OCI-M1 (cell line): Measurements from ENCODE around the gene RELN.

Experiments
- DNase-seq: peaks from one replicate; lab custom pipeline; 2025; lab: John Stamatoyannopoulos, UW

RELN gene

GRCh38 chr7:103680161-103681144 is 309.0 kb downstream of the RELN start:
- DNase-seq: no peak

DNA sequence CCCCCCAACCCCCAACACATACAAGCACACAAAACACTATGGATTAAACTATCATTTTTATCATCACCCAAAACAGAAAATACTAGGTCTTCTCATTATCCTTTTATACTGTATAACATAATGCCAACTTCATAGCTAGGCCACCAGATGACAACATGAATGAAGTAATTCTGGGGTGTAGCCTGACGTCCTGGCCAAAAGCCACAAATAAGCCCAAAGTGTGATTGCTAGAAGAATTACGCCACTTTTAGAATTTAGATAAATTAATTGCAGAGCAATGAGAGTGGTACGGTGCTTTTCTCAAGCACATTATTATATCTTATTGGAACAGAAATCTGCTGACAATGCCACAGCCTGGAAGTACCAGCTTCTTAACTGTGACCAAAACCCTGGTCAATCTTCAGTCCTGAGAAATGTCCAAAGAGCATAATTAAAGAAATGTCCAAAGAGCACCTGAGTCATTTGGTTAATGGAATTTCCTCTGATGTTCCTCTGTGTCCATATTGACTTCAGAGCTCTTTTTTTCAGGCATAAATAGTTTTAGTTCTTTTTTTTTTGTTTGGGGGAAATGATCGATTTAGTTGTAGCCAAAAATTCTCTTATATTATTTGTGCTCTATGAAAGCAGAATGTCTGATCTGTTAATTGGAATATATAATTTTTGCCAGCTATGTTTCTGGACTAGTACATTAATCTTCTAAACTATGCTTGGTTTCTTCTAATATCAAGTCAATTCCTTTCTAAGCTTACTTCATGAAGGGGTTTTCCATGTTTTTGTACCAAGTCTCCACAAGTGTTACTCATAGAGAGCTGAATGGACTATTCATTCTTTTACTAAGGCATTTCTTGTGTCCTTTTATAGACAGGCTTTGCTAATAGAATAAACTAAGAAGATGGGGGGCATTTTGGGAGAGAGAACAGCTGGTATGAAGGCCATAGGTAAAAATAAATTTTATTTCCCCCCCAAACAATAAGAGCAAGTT is 310.0 kb downstream of the RELN start:
- DNase-seq: no peak

DNA sequence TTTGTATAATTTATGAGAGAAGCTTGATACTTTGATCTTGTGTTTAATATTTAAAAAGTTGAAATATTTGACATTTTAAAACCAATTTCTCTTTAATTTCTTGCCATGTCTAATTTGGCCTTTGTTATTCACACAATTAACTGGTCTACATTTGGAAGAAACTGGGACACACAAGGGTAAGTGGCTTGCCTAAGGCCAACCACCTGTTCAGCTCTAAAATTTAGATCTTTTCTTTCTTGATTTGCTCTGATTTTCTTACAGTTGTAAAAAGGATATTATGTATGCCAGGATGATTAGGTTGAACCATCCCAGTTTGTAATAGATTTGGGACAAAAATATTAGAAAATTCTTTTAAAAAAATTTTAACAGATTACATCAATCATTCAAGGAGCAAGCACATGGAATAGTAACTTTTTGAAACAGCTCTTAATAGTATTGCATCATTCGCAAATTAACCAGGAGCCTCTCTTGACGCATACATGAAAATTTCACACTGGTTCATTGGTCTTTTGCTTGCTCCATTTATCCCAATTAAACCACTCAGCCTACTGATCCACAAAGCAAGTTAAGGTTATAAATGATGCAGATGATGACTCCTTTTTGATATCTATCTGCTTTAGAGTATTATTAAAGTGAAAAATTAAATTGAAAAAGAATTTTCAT is 321.0 kb downstream of the RELN start:
- DNase-seq: no peak

DNA sequence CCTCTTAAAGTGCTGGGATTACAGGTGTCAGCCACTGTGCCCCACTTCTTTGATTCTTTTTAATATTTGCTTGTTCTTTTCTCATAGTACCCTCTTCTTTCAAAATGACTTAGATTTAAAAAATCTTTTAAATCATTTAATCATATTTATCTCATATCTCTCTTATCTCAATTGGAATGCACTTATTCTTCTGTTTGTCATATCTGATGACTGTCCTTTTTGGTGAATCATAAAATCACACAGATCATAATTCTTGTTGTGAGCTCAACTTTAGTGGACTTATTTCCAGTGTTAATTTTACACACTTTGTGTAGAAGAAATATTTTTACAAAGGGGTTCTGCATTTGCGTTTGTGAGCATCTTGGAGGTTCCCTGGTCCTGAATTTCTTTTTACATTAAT is 323.1 kb downstream of the RELN start:
- DNase-seq: no peak

DNA sequence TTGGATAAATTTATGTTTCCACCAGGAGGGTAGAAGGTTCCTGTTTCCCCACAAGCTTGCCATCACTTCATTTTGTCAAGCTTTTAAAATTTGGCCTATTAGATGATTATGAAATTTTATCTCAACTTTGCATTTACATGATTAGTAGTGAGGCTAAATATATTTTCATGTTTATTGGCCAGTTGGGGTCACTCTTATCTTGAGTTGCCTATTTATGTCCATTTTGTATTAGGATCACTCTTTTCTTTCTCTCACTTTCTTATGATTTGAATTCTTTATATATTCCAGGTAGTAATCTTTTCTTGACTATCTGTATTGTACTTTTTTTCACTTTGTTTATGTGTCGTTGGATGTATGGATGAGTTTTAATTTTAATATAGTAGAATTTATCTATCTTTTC is 324.9 kb downstream of the RELN start:
- peak; percentile 2 for DNase-seq

DNA sequence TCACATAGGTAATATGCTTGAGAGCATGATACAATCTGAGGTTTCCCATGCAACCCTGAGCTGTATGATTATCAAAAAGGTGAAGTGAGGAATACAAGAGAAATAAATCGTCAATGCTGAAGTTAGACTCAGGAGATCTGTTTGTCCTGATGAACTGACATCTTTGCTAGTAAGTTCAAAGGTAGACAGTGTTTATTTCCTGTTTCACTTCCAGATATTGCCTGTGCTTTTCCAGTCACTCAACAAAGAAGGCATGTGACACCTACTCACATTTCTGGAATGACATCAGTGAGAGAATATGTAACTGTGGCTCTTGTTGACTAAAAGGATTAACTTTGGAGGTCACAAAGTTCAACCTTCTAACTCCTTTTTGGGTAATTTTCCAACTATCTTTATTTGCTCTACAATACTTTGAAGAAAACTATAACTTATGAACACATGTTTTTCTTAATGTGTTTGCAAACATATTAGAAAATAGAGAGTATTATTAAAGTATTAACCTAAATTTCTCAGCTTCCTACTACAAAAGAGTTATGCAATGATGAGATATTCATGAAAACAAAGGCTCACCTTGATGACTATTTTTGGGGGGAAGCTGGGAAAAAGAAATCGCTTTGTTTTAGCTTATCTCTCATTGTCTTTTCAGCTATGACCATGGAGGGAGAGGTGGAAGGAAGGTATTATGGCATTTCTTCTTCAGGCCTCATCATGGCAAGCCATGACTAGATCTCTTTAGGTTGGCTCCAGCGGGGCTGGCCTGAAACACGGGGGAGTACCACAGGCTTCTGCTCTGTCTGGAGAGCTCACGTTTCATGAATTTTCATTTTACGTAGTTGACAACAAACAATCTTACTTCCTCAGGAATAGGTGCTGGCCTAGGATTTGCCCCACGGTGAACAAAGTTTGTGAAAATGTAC is 328.7 kb downstream of the RELN start:
- peak; percentile 2 for DNase-seq

DNA sequence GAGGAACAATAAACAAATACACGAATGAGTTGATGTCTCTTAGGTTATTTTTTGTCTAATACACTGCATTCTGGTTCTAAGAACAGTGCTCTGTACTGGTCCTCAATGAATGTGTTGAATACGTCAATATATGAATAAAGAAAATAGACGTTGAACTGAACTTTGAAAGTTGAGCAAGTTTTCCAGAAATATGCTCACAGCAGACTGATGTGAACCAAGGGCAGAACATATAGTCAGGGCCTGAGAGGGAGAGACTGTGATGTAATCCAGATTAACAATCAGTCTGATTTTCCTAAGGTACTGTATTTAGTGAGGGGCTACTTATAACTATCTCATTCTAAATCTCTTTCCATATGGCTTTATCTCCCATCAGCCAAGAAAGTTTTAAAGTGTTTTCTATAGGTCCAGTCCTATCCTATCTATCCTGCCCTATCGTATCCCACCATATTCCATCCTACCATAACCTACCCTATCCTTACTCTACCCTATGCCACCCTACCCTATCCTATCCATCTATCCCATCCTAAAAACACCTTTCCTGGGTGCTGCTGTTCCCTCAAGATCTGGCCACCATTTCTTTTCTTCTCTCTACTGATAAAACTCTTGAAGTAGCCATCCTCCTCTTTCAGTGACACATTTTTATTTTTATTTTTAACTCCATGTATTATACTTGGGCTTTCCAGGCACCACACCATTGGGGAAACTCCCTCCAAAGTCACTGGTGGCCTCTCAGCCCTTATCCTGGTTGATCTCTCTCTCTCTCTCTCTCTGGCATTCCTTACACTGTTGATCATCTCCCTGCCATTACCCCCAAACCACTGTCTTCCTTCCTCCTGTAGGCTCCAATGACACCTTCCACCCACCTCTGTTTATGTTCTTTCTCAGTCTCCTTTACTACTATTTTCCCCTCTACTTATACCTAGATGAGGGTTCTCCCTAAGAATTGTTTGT is 331.1 kb downstream of the RELN start:
- DNase-seq: no peak

DNA sequence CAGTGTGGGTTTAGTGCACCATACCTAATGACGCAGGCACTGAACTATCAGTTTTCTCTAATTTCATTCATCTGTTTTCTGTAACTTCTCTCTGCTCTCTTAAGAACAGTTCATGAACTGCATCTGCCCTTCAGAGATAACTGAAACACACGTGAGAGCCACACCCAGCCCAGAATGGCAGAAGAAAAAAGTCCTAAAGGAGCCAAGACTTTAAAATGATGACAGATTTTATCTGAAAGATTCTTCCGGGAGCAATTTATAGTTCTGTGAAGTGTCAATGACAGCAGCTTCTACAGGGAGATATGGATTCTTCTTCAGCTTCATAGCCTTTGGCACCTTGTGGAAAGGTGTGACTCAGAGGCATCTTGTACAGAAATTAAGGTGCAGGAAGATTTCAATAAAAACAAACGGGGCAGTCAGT is 332.0 kb downstream of the RELN start:
- peak; percentile 60 for DNase-seq

DNA sequence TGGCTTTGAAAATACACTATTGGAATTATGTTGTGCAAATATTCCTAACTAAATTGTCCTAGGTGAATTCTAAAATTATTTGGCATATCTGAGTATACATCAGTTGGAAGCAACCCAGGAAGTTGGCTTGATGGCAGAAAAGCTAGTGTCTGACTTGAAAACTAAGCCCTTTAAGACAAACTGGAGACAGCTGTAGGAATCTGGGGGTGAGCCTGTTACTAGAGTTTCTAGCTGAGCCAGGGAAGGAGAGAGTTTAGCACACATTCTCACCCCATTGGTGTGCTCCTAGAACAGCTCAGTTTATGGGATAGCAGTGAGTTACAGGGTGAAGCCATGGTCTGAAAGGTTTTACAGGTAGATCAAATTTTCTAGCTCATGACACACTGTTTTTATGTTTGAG is 333.2 kb downstream of the RELN start:
- DNase-seq: no peak

DNA sequence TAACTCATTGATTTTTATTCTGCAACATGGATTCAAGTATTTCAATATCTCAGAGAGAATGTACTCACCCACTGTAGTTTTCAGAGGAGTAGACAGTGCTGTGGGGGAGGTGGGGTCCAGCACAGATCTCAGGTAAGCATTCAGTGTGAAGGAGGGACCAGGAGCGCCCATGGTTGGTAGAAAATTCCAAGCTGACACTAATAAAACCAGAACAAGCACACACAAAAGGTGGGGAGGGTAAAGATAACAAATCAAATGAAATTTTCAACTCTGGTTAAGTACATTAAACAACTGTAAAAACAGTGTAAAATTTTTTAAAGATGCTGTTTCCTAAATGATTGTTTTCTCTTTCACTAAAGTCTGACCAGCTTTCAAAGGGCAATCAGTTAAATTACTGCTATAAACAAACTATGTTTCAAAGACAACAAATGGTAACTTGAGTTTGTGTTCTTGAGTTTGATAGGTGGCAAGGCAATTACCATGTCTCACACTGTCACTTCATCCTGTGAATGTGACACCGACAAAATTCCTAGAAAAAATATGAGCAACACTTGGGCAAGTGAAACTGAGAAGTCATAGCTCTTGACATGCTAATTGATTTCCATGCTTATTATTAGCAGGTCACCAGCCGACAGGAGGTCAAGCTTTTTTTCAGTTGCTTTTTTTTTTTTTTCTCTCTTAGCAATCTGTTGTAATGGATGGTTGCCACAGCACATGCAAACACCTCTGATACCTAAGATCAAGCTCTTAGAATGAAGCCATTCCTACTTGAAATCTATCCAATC is 337.7 kb downstream of the RELN start:
- DNase-seq: no peak

- no peak for DNase-seq
Observed at GRCh38 chr7:103649052-103649451, 340.4 kb downstream of the RELN start.

DNA sequence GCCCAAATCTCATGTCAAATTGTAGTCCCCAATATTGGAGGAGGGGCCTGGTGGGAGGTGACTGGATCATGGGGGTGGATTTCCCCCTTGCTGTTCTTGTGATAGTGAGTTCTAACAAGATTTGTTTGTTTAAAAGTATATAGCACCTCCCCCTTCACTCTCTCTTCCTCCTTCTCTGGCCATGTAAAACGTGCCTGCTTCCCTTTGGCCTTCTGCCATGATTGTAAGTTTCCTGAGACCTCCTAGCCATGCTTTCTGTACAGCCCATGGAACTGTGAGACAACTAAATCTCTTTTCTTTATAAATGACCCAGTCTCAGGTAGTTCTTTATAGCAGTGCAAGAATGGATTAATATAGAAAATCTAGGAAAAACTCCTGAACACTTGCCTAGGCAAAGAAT is 341.3 kb downstream of the RELN start:
- DNase-seq: no peak

- no peak for DNase-seq
Observed at GRCh38 chr7:103644319-103644718, 345.1 kb downstream of the RELN start.

- no peak for DNase-seq
Observed at GRCh38 chr7:103640031-103640779, 349.3 kb downstream of the RELN start.

- no peak for DNase-seq
Observed at GRCh38 chr7:103637726-103638125, 351.7 kb downstream of the RELN start.

DNA sequence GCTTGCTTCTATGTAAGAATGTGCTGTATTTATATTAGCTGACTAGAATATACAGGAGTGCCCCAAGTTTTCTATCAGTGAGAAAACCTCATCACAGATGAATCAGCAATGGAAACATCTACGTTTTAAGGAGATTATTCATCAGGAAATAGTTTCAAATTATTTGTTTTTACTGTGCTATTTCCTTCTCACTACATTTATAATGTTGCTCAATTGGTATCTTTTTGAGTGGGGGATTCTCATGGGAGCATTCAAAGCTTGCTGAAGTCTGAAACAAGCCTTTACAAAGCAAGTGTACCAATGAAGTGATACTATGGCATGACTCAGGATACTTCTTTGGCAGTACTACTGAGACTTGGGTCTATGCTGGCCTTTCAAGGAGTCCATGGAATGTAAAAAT is 352.4 kb downstream of the RELN start:
- no peak for DNase-seq

GRCh38 chr7:103636153-103636552 is 353.3 kb downstream of the RELN start:
- no peak for DNase-seq

DNA sequence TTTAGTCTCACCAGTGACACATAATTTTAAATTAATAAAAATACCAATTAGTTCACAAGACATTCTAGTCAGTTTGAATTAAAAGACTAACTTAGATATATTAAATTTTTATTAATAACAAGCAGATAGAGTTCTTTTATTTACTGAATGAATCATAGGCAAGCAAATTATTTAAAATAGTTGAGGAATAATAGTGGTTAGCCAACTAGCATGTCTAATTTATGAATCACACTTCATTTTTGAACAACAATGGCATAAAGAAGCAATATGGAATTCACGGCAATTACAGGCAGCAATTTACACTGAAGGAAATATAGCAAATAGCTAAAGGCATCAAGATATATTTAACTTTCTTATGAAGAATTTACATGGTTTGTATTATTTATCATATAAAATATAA is 356.5 kb downstream of the RELN start:
- DNase-seq: no peak
